ENCODE results near the gene ZNRF1. TPM values are rescaled to one million over a fixed set of nuclear protein-coding genes. Genes with fewer than 3 reads are reported as not detected.
"Not testable (repeated sequence)": the region's sequence is repeated elsewhere in the genome, so short reads cannot be mapped to it uniquely, and the experiment has no call there.

The ZNRF1 gene
- total RNA-seq, 3 donors from 2014 or later = 12.8 to 27.5 (median 24.4) TPM

DNA sequence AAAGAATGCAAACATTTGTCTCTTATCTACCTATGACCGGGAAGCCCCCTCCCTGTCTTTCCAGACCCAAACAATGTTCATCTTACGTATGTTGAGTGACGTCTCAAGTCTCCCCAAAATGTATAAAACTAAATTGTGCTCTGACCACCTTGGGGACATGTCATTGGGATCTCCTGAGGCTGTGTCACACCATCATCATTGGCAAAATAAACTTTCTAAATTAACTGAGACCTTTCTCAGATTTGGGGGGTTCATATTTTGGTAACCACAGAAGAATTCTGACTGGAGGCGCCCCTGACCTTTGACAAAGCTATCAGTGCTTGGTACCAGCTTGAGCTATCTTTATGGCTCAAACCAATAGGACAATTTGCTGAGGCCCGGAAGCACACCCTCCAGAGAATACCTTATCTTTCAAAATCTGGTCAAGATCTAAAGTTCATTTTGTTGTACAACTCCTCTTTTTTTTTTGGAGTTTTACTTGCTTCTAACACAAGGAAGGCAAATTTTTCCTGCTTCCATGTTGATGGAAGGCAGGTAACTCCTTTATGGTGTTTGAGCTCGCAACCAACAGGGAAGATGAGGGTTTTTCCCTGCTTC, 120.2 kb downstream of the ZNRF1 start:
- Histone ChIP-seq H3K9me3 (peaks cover 6 to 8% of the 10 kb centered on the region in 2 donors), H3K27me3 (no peaks in the 10 kb centered on the region), H3K36me3 (no peaks in the 10 kb centered on the region), H3K4me1 (peaks cover 4 to 9% of the 10 kb centered on the region in 2 donors), H3K27ac (no peak overlapping the region), H3K4me3 (no peak overlapping the region)
- intact Hi-C loops (cut with DNase I; ENCODE audit: low total_unique reads) = no loop called here
- TF ChIP-seq POLR2AphosphoS5 (IDR thresholded peaks at IDR 0.05) (no peak), POLR2A (IDR thresholded peaks at IDR 0.05) (no peak)
- TF ChIP-seq, protein P1, sequence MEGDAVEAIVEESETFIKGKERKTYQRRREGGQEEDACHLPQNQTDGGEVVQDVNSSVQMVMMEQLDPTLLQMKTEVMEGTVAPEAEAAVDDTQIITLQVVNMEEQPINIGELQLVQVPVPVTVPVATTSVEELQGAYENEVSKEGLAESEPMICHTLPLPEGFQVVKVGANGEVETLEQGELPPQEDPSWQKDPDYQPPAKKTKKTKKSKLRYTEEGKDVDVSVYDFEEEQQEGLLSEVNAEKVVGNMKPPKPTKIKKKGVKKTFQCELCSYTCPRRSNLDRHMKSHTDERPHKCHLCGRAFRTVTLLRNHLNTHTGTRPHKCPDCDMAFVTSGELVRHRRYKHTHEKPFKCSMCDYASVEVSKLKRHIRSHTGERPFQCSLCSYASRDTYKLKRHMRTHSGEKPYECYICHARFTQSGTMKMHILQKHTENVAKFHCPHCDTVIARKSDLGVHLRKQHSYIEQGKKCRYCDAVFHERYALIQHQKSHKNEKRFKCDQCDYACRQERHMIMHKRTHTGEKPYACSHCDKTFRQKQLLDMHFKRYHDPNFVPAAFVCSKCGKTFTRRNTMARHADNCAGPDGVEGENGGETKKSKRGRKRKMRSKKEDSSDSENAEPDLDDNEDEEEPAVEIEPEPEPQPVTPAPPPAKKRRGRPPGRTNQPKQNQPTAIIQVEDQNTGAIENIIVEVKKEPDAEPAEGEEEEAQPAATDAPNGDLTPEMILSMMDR (IDR thresholded peaks at IDR 0.05) = no peak
- no peak for DNase-seq (ENCODE audit: low spot score in 2 of 2)

DNA sequence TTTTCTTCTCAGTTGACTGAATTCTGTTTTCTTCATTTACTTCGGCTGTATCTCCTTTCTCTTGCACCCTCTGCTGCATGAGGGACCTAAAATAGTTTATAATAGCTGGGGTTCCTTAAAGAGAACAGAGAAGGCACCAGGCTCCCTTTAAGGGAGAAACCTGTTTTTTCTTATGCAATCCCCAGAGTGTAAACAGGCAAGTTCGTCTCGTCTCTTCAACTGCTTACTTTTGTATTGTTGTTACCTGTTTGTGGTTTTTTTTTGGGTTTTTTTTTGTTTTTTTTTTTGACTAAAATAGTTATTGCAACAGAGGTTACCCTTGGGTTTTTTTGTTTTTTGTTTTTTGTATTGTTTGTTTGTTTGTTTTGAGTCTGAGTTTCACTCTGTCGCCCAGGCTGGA, 121.4 kb downstream of the ZNRF1 start:
- H3K4me1 ChIP-seq = peaks cover 3 to 7% of the 10 kb centered on the region in 2 donors
- intact Hi-C loops (cut with DNase I; ENCODE audit: low total_unique reads) = no loop called here
- H3K27me3 ChIP-seq = no peaks in the 10 kb centered on the region
- H3K4me3 ChIP-seq = no peak overlapping the region
- TF ChIP-seq POLR2AphosphoS5 (IDR thresholded peaks at IDR 0.05) (no peak), POLR2A (IDR thresholded peaks at IDR 0.05) (no peak)
- TF ChIP-seq, protein P1 (IDR thresholded peaks at IDR 0.05) = no peak
- DNase-seq (ENCODE audit: low spot score in 2 of 2) = no peak
- H3K36me3 ChIP-seq = no peaks in the 10 kb centered on the region
- H3K27ac ChIP-seq = no peak overlapping the region
- H3K9me3 ChIP-seq = peaks cover 6 to 8% of the 10 kb centered on the region in 2 donors

DNA sequence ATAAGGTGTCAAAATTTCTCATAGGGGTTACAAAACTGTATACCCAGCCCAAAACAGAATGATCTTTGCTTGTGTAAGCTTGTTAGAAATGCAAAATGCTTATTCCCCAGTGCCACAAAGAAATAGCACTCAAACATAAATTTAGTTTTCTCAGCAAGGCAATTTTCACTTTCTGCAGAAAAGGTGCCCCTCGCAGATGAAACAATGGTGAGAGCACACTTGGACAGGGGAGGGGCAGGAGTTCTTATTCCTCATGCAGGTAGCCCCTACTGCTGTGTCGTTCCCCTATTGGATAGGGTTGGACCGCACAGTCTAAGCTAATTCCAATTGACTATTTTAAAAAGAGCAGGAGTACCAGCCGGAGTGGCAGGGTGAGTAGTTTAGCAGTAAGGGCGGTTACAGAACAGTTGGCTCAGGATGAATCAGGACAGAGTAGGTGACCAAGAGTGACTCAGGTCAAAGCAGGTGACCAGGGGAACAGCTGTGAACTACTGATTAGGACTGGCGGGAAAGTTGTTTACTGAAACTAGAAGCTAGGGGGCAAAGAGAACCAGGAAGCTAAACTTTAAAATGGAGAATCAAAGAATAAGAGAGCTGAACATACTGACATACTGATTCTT, 123.2 kb downstream of the ZNRF1 start:
- no peak overlapping the region for H3K27ac ChIP-seq
- peaks cover 6 to 8% of the 10 kb centered on the region in 2 donors for H3K9me3 ChIP-seq
- TF ChIP-seq POLR2A (IDR thresholded peaks at IDR 0.05) = no peak
- TF ChIP-seq, protein P1 (IDR thresholded peaks at IDR 0.05) = no peak
- H3K27me3 ChIP-seq = no peaks in the 10 kb centered on the region
- DNase-seq (ENCODE audit: low spot score in 2 of 2) = no peak
- no peaks in the 10 kb centered on the region for H3K4me1 ChIP-seq
- H3K4me3 ChIP-seq = no peak overlapping the region
- intact Hi-C loops (cut with DNase I; ENCODE audit: low total_unique reads) = no loop called here
- H3K36me3 ChIP-seq = no peaks in the 10 kb centered on the region

DNA sequence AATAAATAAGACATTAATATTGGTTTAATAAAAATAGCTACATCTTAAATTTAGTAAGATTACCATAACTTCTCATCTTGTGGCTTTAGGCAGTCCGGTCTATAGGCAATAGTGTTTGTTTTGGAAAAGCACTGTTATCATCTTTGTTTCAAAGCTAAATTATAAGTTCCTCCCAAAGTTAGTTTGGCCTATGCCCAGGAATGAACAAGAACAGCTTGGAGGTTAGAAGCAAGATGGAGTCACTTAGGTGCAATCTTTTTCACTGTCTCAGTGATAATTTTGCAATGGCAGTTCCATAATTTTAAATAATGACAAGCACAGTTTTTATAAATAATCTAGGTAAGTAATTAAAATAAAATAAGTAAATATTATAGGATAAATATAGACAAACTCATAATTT, 123.8 kb downstream of the ZNRF1 start:
- DNase-seq (ENCODE audit: low spot score in 2 of 2) = no peak
- no peaks in the 10 kb centered on the region for H3K27me3 ChIP-seq
- H3K4me1 ChIP-seq = no peaks in the 10 kb centered on the region
- H3K9me3 ChIP-seq = peaks cover 6 to 8% of the 10 kb centered on the region in 2 donors
- TF ChIP-seq POLR2AphosphoS5 (IDR thresholded peaks at IDR 0.05) = no peak
- TF ChIP-seq POLR2A (IDR thresholded peaks at IDR 0.05) = no peak
- TF ChIP-seq, protein P1 (IDR thresholded peaks at IDR 0.05) = no peak
- intact Hi-C loops (cut with DNase I; ENCODE audit: low total_unique reads) = no loop called here
- H3K36me3 ChIP-seq = no peaks in the 10 kb centered on the region
- no peak overlapping the region for H3K27ac ChIP-seq
- no peak overlapping the region for H3K4me3 ChIP-seq

DNA sequence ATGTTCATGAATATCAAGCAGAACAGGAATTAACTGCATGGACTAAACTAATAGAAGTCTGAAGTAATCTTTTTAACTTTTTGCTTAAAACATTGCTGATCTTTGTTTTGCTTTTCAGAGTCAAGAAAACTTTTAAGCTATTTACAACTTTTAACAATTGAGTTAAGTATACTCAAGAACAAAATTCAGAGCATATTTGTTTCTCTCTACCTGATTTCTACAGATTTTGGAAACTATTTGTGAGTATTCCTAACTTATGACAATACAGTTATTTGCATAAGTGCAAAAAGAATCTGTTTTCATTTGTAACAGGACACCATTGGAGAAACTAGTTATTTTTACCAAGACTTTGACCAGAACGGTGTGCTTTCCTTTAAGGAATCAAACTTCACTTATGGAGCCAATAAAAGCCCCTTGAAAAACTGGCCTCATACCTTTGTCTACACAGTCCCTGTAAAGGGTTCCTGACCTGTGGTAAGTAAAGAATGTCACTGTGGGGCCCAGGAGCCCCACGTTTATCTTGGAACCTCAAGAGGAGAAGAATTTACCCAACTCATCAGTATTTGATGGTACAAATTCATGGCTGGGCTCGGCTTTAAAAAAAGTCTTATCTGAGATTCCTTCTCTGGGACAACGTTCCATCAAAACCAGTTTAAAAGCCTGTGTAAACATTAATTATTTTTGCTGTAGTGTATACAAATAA, 129.0 kb downstream of the ZNRF1 start:
- H3K4me1 ChIP-seq = no peaks in the 10 kb centered on the region
- no peak overlapping the region for H3K27ac ChIP-seq
- DNase-seq (ENCODE audit: low spot score in 2 of 2) = no peak
- no peak for TF ChIP-seq POLR2A (IDR thresholded peaks at IDR 0.05)
- TF ChIP-seq, protein P1 (IDR thresholded peaks at IDR 0.05) = no peak
- no peak for TF ChIP-seq POLR2AphosphoS5 (IDR thresholded peaks at IDR 0.05)
- H3K27me3 ChIP-seq = no peaks in the 10 kb centered on the region
- H3K36me3 ChIP-seq = no peaks in the 10 kb centered on the region
- H3K9me3 ChIP-seq = peaks cover 0 to 6% of the 10 kb centered on the region in 2 donors
- intact Hi-C loops (cut with DNase I; ENCODE audit: low total_unique reads) = no loop called here
- H3K4me3 ChIP-seq = no peak overlapping the region

DNA sequence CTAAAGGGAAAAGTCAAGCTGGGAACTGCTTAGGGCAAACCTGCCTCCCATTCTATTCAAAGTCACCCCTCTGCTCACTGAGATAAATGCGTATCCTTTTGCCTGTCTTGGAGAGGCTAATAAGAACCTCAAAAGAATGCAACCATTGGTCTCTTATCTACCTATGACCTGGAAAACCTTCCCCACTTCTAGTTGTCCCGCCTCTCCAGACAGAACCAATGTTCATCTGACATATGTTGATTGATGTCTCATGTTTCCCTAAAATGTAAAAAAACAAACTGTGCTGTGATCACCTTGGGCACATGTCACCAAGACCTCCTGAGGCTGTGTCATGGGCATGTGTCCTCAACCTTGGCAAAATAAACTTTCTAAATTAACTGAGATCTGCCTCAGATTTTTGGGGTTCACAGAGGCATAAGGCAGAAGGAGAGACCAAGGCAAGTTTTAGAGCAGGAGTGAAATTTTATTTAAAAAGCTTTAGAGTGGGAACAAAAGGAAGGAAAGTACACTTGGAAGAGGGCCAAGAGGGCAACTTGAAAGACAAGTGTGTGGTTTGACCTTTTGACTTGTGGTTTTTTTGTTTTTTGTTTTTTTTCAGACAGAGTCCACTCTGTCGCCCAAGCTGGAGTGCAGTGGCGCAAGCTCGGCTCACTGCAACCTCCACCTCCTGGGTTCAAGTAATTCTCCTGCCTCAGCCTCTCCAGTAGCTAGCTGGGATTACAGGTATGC, 130.8 kb downstream of the ZNRF1 start:
- intact Hi-C loops (cut with DNase I; ENCODE audit: low total_unique reads); H3K4me1 ChIP-seq; H3K27me3 ChIP-seq; H3K9me3 ChIP-seq; H3K27ac ChIP-seq; H3K36me3 ChIP-seq; DNase-seq (ENCODE audit: low spot score in 2 of 2); H3K4me3 ChIP-seq: not testable (repeated sequence)

Measured in breast epithelium (tissue), 4 donors.